B cell (primary cell): ENCODE measurements around the gene CCN5.

Experiments used
- CTCF ChIP-seq: fragments of 200-600 bp; IDR thresholded peaks from one replicate; pipeline ENCODE4 v1.8.0; 2022; ENCODE audit warnings: antibody characterized with exemption, mild to moderate bottlenecking
- EZH2 ChIP-seq: IDR thresholded peaks from 2 replicates; pipeline ENCODE4 v1.6.1; 2012; ENCODE audit warnings: borderline replicate concordance, low read depth, mild to moderate bottlenecking, moderate library complexity, low read length; ENCODE audit not compliant: insufficient read depth, poor library complexity, severe bottlenecking

- no peak for TF ChIP-seq CTCF
- no peak for TF ChIP-seq EZH2
Measured at GRCh38 chr20:44759595-44759994, 44.4 kb downstream of the CCN5 start.
